ENCODE data around the gene EPB41L4A. TPM values are rescaled to one million over a fixed set of nuclear protein-coding genes. Genes with fewer than 3 reads are reported as not detected.

Gene EPB41L4A
- total and polyA plus RNA-seq, 8 donors: 4.4 to 77.6 (median 12.1) TPM

- 88 to 97% (median 94%) methylated on average over 3 of the region's 3 CpGs for WGBS, 5 donors
- intact Hi-C loops (cut with DNase I; ENCODE audit: low total_unique reads): no loop called here
These were observed 296.7 kb downstream of the EPB41L4A start for GRCh38 chr5:112122353-112122752.

GRCh38 chr5:112121258-112121657 lies 297.8 kb downstream of the EPB41L4A start:
- WGBS, 5 donors: 84 to 94% (median 90%) methylated on average over 3 of the region's 3 CpGs

More at GRCh38 chr5:112122353-112122752, 296.7 kb downstream of the EPB41L4A start:
- Histone ChIP-seq H3K36me3 (no peaks in the 10 kb centered on the region), H3K27ac (no peak overlapping the region), H3K27me3 (no peaks in the 10 kb centered on the region), H3K9me3 (peaks cover 0 to 5% (median 3%) of the 10 kb centered on the region in 4 donors), H3K4me3 (no peak overlapping the region), H3K4me1 (no peaks in the 10 kb centered on the region)
- no peak for DNase-seq
- no peak for TF ChIP-seq CTCF (IDR thresholded peaks at IDR 0.05)
- no peak for TF ChIP-seq POLR2A (IDR thresholded peaks at IDR 0.05)
- TF ChIP-seq EP300 (IDR thresholded peaks at IDR 0.05): no peak
- TF ChIP-seq POLR2AphosphoS5 (IDR thresholded peaks at IDR 0.05): no peak

GRCh38 chr5:112119969-112120368 lies 299.1 kb downstream of the EPB41L4A start:
- H3K4me3 ChIP-seq: no peak overlapping the region
- intact Hi-C loops (cut with DNase I; ENCODE audit: low total_unique reads): no loop called here
- no peaks in the 10 kb centered on the region for H3K27me3 ChIP-seq
- TF ChIP-seq POLR2AphosphoS5 (IDR thresholded peaks at IDR 0.05): no peak
- TF ChIP-seq EP300 (IDR thresholded peaks at IDR 0.05): no peak
- TF ChIP-seq CTCF (IDR thresholded peaks at IDR 0.05): no peak
- TF ChIP-seq POLR2A (IDR thresholded peaks at IDR 0.05): no peak
- H3K36me3 ChIP-seq: no peaks in the 10 kb centered on the region
- peaks cover 0 to 5% (median 3%) of the 10 kb centered on the region in 4 donors for H3K9me3 ChIP-seq
- H3K27ac ChIP-seq: no peak overlapping the region
- DNase-seq: no peak
- WGBS, 5 donors: 80 to 91% (median 90%) methylated on average over 2 of the region's 2 CpGs
- H3K4me1 ChIP-seq: no peaks in the 10 kb centered on the region

More at GRCh38 chr5:112121258-112121657, 297.8 kb downstream of the EPB41L4A start:
- no peaks in the 10 kb centered on the region for H3K4me1 ChIP-seq
- H3K27ac ChIP-seq: no peak overlapping the region
- TF ChIP-seq EP300 (IDR thresholded peaks at IDR 0.05): no peak
- no peak for TF ChIP-seq POLR2AphosphoS5 (IDR thresholded peaks at IDR 0.05)
- TF ChIP-seq POLR2A (IDR thresholded peaks at IDR 0.05): no peak
- no peak for TF ChIP-seq CTCF (IDR thresholded peaks at IDR 0.05)
- peaks cover 0 to 5% (median 3%) of the 10 kb centered on the region in 4 donors for H3K9me3 ChIP-seq
- H3K27me3 ChIP-seq: no peaks in the 10 kb centered on the region
- intact Hi-C loops (cut with DNase I; ENCODE audit: low total_unique reads): no loop called here
- no peaks in the 10 kb centered on the region for H3K36me3 ChIP-seq
- no peak for DNase-seq
- H3K4me3 ChIP-seq: no peak overlapping the region

GRCh38 chr5:112119508-112119907 lies 299.6 kb downstream of the EPB41L4A start:
- no peaks in the 10 kb centered on the region for H3K27me3 ChIP-seq
- no peak for DNase-seq
- intact Hi-C loops (cut with DNase I; ENCODE audit: low total_unique reads): no loop called here
- TF ChIP-seq POLR2A (IDR thresholded peaks at IDR 0.05): no peak
- WGBS, 5 donors: 56 to 68% (median 63%) methylated on average over 3 of the region's 3 CpGs
- H3K27ac ChIP-seq: no peak overlapping the region
- peaks cover 0 to 5% (median 3%) of the 10 kb centered on the region in 4 donors for H3K9me3 ChIP-seq
- no peaks in the 10 kb centered on the region for H3K4me1 ChIP-seq
- no peaks in the 10 kb centered on the region for H3K36me3 ChIP-seq
- no peak overlapping the region for H3K4me3 ChIP-seq

- Histone ChIP-seq H3K36me3 (no peaks in the 10 kb centered on the region), H3K27ac (no peak overlapping the region), H3K4me1 (no peaks in the 10 kb centered on the region), H3K4me3 (no peak overlapping the region), H3K27me3 (no peaks in the 10 kb centered on the region), H3K9me3 (peaks cover 0 to 5% (median 3%) of the 10 kb centered on the region in 4 donors)
- intact Hi-C loops (cut with DNase I; ENCODE audit: low total_unique reads): no loop called here
- 26 to 50% (median 29%) methylated on average over 1 of the region's 1 CpG for WGBS, 5 donors
- DNase-seq: no peak
- no peak for TF ChIP-seq POLR2A (IDR thresholded peaks at IDR 0.05)
- TF ChIP-seq CTCF (IDR thresholded peaks at IDR 0.05): no peak
- TF ChIP-seq POLR2AphosphoS5 (IDR thresholded peaks at IDR 0.05): no peak
- no peak for TF ChIP-seq EP300 (IDR thresholded peaks at IDR 0.05)
These were observed 301.5 kb downstream of the EPB41L4A start for GRCh38 chr5:112117551-112117950.

Measured in stomach (tissue), 9 donors.